ENCODE measurements around the gene C6orf89.

The C6orf89 gene

DNA sequence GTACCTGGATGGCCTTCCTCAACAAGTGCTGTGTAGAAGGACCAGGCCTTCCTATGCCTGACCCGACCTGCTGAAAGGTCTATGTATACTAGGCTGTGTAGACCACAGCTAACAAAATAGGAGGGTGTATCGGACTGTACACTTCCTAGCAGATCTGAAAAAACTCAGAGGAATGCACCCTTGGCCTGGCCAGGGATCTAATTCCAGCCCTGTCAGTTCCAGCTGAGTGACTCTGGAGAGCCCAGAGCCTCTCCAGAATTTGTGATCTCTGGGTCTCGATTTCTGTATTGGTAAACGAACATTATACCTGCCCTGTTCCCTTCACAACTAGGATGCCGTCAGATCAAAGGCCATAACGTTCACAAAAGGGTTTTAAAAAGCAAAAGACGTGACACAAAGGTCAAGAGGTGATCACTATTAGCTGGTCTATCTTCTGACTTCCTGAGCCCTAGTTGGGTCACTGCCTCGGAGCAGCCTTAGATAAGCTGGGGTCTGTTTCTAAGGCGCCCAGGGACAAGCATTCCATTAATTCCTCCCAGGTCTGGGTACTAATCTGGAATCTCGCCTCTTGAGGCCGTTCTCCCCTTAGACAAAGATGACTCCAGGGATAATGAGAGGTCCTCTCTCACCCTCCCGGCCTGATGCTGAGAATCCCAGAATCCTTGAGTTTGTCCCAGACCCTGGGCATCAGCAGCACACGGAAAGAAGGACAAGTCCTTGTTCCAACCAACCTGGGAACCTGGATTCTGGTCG is 86.3 kb downstream of the C6orf89 start:
- DNase-seq (ENCODE audit: extremely low read depth, low read depth) = no peak

GRCh38 chr6:36973190-36973589 is 87.4 kb downstream of the C6orf89 start:
- no peak for DNase-seq (ENCODE audit: extremely low read depth, low read depth)
- no peak for TF ChIP-seq CTCF (IDR thresholded peaks at IDR 0.05; ENCODE audit: low read depth, low read length)

More for the DNA sequence above, 86.3 kb downstream of the C6orf89 start:
- TF ChIP-seq CTCF (IDR thresholded peaks at IDR 0.05; ENCODE audit: low read depth, low read length) = no peak

DNA sequence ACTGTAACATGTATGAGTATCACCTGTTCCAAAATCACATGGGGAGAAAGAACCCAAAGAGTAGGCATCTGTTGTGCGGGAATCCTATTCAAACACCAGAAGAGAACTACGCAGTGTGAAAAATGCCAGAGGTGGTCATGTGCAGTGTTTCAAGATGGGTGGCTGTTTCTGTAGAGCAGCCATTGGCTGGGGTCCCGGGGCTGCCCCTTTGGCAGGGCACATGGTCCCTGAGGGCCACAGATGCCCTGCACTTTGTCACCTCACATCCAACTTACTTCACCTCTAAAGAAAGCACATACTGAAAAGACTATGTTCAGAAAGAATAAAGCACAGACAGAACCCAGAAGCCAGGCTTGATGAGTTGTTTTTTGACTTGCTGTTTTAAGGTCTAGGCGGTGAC is 87.9 kb downstream of the C6orf89 start:
- no peak for TF ChIP-seq CTCF (IDR thresholded peaks at IDR 0.05; ENCODE audit: low read depth, low read length)

GRCh38 chr6:36975231-36976006 is 89.7 kb downstream of the C6orf89 start:
- no peak for DNase-seq (ENCODE audit: extremely low read depth, low read depth)
- no peak for TF ChIP-seq CTCF (IDR thresholded peaks at IDR 0.05; ENCODE audit: low read depth, low read length)

More for the DNA sequence above, 87.9 kb downstream of the C6orf89 start:
- DNase-seq (ENCODE audit: extremely low read depth, low read depth) = no peak

DNA sequence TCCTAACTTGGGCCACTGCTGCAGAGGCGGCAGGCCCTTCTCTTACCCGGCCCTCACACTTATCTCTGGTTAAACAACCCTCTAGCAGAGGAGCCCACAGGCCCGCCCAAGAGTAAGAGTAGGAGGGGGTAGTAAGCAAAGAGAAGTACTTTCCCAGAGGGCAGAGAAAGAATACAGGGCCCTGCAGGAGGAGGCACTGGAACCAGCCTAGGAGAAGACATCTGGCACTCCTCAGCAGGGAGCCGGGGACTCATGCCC is 90.2 kb downstream of the C6orf89 start:
- no peak for TF ChIP-seq CTCF (IDR thresholded peaks at IDR 0.05; ENCODE audit: low read depth, low read length)
- no peak for DNase-seq (ENCODE audit: extremely low read depth, low read depth)

- TF ChIP-seq CTCF (IDR thresholded peaks at IDR 0.05; ENCODE audit: low read depth, low read length) = no peak
- DNase-seq (ENCODE audit: extremely low read depth, low read depth) = no peak
These were observed 90.8 kb downstream of the C6orf89 start for GRCh38 chr6:36976509-36976908.

DNA sequence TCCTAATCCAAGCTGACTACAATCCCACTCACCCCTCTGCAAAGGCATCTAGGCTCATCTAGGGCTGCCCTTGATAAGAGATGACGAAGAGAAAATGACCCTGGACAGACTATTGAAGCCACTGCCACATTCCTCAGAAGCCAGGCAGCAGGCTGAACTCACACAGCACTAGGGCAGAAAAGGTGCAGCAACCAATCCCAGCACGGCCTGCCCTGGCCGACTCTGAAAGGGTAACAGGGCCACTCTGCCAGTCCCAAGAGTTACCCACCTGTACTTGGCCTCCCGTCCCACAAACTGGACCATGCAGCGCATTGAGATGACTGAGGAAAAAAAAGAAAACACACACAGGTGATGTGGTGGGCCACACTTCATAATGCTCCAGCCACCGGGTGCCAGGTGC is 91.2 kb downstream of the C6orf89 start:
- no peak for TF ChIP-seq CTCF (IDR thresholded peaks at IDR 0.05; ENCODE audit: low read depth, low read length)
- no peak for DNase-seq (ENCODE audit: extremely low read depth, low read depth)

Measured in AG09319 (cell line).